Sigmoid colon (tissue), 7 donors: Measurements from ENCODE around the gene ADAMTS6. TPM values are rescaled to one million over a fixed set of nuclear protein-coding genes. Genes with fewer than 3 reads are reported as not detected.

Experiments
- DNase-seq: peaks from one replicate; pipeline ENCODE4 v3.0.0-alpha.2; 2019
- H3K27ac ChIP-seq, 4 donors: fragments of 200-600 bp; sonication (generic); one replicate each; pipeline ENCODE4 v1.5.1; 2016 to 2019; ENCODE audit warnings: mild to moderate bottlenecking in 1 of 4
- H3K27me3 ChIP-seq, 3 donors: fragments of 200-600 bp; sonication (generic); one replicate each; pipeline ENCODE4 v1.5.1; 2019; ENCODE audit warnings: mild to moderate bottlenecking in 1 of 3
- H3K36me3 ChIP-seq, 4 donors: fragments of 200-600 bp; sonication (generic); one replicate each; pipeline ENCODE4 v1.5.1; 2016 to 2019
- H3K4me1 ChIP-seq, 4 donors: fragments of 200-600 bp; sonication (generic); one replicate each; pipeline ENCODE4 v1.5.1; 2017 to 2019
- H3K4me3 ChIP-seq, 4 donors: fragments of 200-600 bp; sonication (generic); one replicate each; pipeline ENCODE4 v1.5.1; 2017 to 2019; ENCODE audit warnings: mild to moderate bottlenecking in 2 of 4, moderate library complexity in 1 of 4
- H3K9me3 ChIP-seq, 4 donors: fragments of 200-600 bp in 3 of 4; sonication (generic) in 3 of 4; one replicate each; pipeline versions ENCODE4 v1.5.1 to v1.6.1; 2013 to 2019
- CTCF ChIP-seq, 4 experiments: fragments of 450-650 bp in 3 of 4; fragments of 200-600 bp in 1 of 4; IDR thresholded peaks; one replicate each; pipeline ENCODE4 v1.5.1; 2016 to 2019; ENCODE audit warnings: antibody characterized with exemption in 4 of 4, mild to moderate bottlenecking in 3 of 4, moderate library complexity in 2 of 4
- EP300 ChIP-seq, 4 donors: sonication (generic); formaldehyde crosslinking; IDR thresholded peaks; one replicate each; pipeline ENCODE4 v1.6.1; 2017; ENCODE audit warnings: antibody characterized with exemption in 4 of 4
- POLR2A ChIP-seq, 2 donors: fragments of 450-650 bp; IDR thresholded peaks; one replicate each; pipeline ENCODE4 v1.6.1; 2016; ENCODE audit warnings: antibody characterized with exemption in 2 of 2, mild to moderate bottlenecking in 2 of 2, moderate library complexity in 2 of 2
- POLR2AphosphoS5 ChIP-seq, 4 donors: sonication (generic); formaldehyde crosslinking; IDR thresholded peaks; one replicate each; pipeline ENCODE4 v1.6.1; 2017; ENCODE audit warnings: antibody characterized with exemption in 4 of 4
- WGBS, 2 donors: extraction: QIAGEN DNeasy Blood & Tissue Kit; methylation state at CpG; one replicate each; pipeline ENCODE4 v1.1.7; 2013; 5-methylcytosine and 5-hydroxymethylcytosine counted together
- intact Hi-C: fragments of 100-400 bp; cut with DNase I; formaldehyde crosslinking; loops from one replicate; pipeline ENCODE4 v1.15.1; 2023
- polyA plus RNA-seq, 3 donors: library from polyadenylated mRNA; stranded (reverse); fragments of 200-250 nt; gene quantifications; one replicate each; pipeline ENCODE4 v1.2.3, GENCODE V29; 2013
- total RNA-seq, 4 donors: library from RNA; depleted of rRNA; stranded (reverse); fragments of >200 nt; gene quantifications; one replicate each; pipeline ENCODE4 v1.1.0, GENCODE V29; 2016
- donor health status: healthy with polysubstance abuse.
- donor health status: Bipolar disorder and iron deficiency.
- donor health status: healthy.

ADAMTS6 gene
- total and polyA plus RNA-seq, 7 donors: 0.74 to 18.3 (median 7.1) TPM; not detected in 2

GRCh38 chr5:65171645-65172044 lies 310.1 kb downstream of the ADAMTS6 start:
- Histone ChIP-seq H3K4me1 (no peaks in the 10 kb centered on the region), H3K27ac (no peak overlapping the region), H3K9me3 (no peaks in the 10 kb centered on the region), H3K27me3 (no peaks in the 10 kb centered on the region), H3K4me3 (no peak overlapping the region), H3K36me3 (no peaks in the 10 kb centered on the region)
- 64 to 67% methylated on average over 4 of the region's 4 CpGs for WGBS, 2 donors
- TF ChIP-seq POLR2A (IDR thresholded peaks at IDR 0.05) (no peak), POLR2AphosphoS5 (IDR thresholded peaks at IDR 0.05) (no peak), EP300 (IDR thresholded peaks at IDR 0.05) (no peak), CTCF (IDR thresholded peaks at IDR 0.05) (no peak)
- DNase-seq: no peak
- intact Hi-C loops: no loop called here

DNA sequence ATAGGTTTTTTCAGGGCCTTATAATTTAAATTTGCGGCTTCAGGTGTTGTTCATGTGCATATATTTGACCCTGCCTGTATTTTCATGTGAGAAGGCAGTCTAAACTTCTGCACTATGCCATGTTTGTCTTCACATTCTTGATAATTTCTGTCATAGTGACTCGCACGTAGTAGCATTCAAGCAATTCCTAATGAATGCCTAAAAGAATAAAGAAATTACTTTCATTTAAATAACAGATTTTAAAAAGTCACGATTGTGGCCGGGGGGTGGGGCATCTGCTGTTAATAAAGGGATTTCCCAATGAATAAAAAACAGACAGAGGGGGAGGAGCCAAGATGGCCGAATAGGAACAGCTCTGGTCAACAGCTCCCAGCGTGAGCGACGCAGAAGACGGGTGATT lies 318.0 kb downstream of the ADAMTS6 start:
- Histone ChIP-seq H3K9me3 (no peaks in the 10 kb centered on the region), H3K27me3 (no peaks in the 10 kb centered on the region), H3K27ac (no peak overlapping the region), H3K36me3 (peaks cover 0 to 4% (median 0%) of the 10 kb centered on the region in 4 donors), H3K4me1 (no peaks in the 10 kb centered on the region), H3K4me3 (no peak overlapping the region)
- no peak for DNase-seq
- intact Hi-C loops: no loop called here
- 92 to 95% methylated on average over 10 of the region's 10 CpGs for WGBS, 2 donors
- TF ChIP-seq EP300 (IDR thresholded peaks at IDR 0.05) (no peak), POLR2A (IDR thresholded peaks at IDR 0.05) (no peak), POLR2AphosphoS5 (IDR thresholded peaks at IDR 0.05) (no peak), CTCF (IDR thresholded peaks at IDR 0.05) (no peak)

DNA sequence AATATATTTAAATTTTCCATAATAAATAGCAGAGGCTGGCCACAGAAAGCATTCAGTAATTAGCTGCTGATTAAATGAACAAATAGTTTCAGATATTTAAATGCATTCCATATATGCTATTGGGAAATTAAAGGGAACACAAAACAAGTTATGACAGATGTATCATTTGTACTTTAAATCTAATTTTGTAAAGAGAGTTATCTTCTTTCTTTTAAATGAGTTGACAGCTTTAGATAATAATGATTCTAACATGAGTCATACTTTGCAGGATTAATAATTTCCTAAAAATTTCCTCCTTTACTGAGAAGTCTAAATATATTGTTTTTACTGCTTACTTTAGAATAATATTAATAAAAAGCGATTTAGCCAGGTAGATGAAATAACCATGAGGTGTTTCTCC lies 320.1 kb downstream of the ADAMTS6 start:
- WGBS, 2 donors: 94 to 97% methylated on average over 1 of the region's 1 CpG
- Histone ChIP-seq H3K9me3 (no peaks in the 10 kb centered on the region), H3K27me3 (no peaks in the 10 kb centered on the region), H3K4me1 (no peaks in the 10 kb centered on the region), H3K27ac (no peak overlapping the region), H3K4me3 (no peak overlapping the region), H3K36me3 (peaks cover 0 to 4% (median 0%) of the 10 kb centered on the region in 4 donors)
- intact Hi-C loops: no loop called here
- DNase-seq: no peak
- TF ChIP-seq POLR2A (IDR thresholded peaks at IDR 0.05) (no peak), POLR2AphosphoS5 (IDR thresholded peaks at IDR 0.05) (no peak), CTCF (IDR thresholded peaks at IDR 0.05) (no peak), EP300 (IDR thresholded peaks at IDR 0.05) (no peak)

GRCh38 chr5:65157906-65158603 lies 323.7 kb downstream of the ADAMTS6 start:
- H3K27ac ChIP-seq: no peak overlapping the region
- TF ChIP-seq POLR2AphosphoS5 (IDR thresholded peaks at IDR 0.05) (no peak), POLR2A (IDR thresholded peaks at IDR 0.05) (no peak), EP300 (IDR thresholded peaks at IDR 0.05) (no peak), CTCF (IDR thresholded peaks at IDR 0.05) (no peak)
- H3K36me3 ChIP-seq: peaks cover 0 to 4% (median 0%) of the 10 kb centered on the region in 4 donors
- no peaks in the 10 kb centered on the region for H3K9me3 ChIP-seq
- DNase-seq: no peak
- H3K4me3 ChIP-seq: no peak overlapping the region
- intact Hi-C loops: no loop called here
- H3K27me3 ChIP-seq: no peaks in the 10 kb centered on the region
- WGBS, 2 donors: 66 to 69% methylated on average over 4 of the region's 4 CpGs
- H3K4me1 ChIP-seq: no peaks in the 10 kb centered on the region

GRCh38 chr5:65156933-65157332 lies 324.8 kb downstream of the ADAMTS6 start:
- H3K27ac ChIP-seq: no peak overlapping the region
- H3K4me1 ChIP-seq: no peaks in the 10 kb centered on the region
- no peaks in the 10 kb centered on the region for H3K9me3 ChIP-seq
- TF ChIP-seq EP300 (IDR thresholded peaks at IDR 0.05): no peak
- no peak for TF ChIP-seq POLR2A (IDR thresholded peaks at IDR 0.05)
- TF ChIP-seq POLR2AphosphoS5 (IDR thresholded peaks at IDR 0.05): no peak
- TF ChIP-seq CTCF (IDR thresholded peaks at IDR 0.05): no peak
- no peaks in the 10 kb centered on the region for H3K36me3 ChIP-seq
- WGBS, 2 donors: 88 to 93% methylated on average over 2 of the region's 2 CpGs
- intact Hi-C loops: no loop called here
- DNase-seq: no peak
- no peak overlapping the region for H3K4me3 ChIP-seq
- H3K27me3 ChIP-seq: no peaks in the 10 kb centered on the region
